ENCODE measurements around the gene TBC1D9B. TPM values are rescaled to one million over a fixed set of nuclear protein-coding genes. Genes with fewer than 3 reads are reported as not detected.

Gene TBC1D9B
- total RNA-seq, 4 donors from 2014 or later, result 58.8 to 439 (median 212) TPM

DNA sequence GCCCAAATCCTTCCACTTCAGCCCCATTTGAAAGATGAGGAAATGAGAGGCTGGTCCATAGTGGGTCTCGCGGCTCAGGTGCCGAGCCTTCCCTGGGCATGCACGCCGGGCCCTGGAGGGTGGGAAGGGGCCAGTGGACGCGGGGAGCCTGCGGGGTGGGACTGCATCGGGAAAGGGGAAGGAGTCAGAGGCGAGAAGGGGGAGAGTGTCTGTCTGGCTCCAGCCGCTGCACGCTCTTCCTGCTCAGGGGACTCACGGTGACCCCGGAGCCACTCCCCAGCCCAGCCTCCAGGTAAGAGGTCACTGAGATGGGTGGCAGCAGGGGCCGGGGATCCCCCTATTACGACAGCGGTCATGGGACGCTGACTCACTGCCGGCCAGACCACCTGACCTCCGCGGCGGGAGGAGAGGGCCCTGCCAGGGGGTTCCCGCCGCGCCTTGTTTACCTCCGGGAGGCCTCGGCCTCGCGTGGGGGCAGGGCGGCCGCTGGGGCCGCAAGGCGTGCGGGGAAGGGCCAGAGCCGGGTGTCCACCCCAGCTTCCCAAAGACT is 88.9 kb downstream of the TBC1D9B start:
- H3K4me3 ChIP-seq, result peak overlapping the region; percentile 11 to 74
- peak; percentile 95 for TF ChIP-seq POLR2AphosphoS5 (IDR thresholded peaks at IDR 0.05)
- TF ChIP-seq POLR2A (IDR thresholded peaks at IDR 0.05), result peak in 1 of 2 donors; percentile 32
- TF ChIP-seq CTCF (IDR thresholded peaks at IDR 0.05), result no peak
- peak; percentile 34 for TF ChIP-seq EP300 (IDR thresholded peaks at IDR 0.05)
- H3K36me3 ChIP-seq, result peaks cover 0 to 16% of the 10 kb centered on the region in 2 donors
- ATAC-seq, result peak; percentile 79
- WGBS, 2 donors (ENCODE audit: low coverage in 1 of 2), result 0% methylated on average over 1 of the region's 35 CpGs; no CpG with 5 or more reads in 1 of the 2 donors
- H3K9me3 ChIP-seq, result no peaks in the 10 kb centered on the region
- H3K27me3 ChIP-seq, result no peaks in the 10 kb centered on the region
- H3K4me1 ChIP-seq, result peaks cover 5 to 65% (median 43%) of the 10 kb centered on the region in 3 donors
- peak overlapping the region; percentile 97 to 100 (median 99) for H3K27ac ChIP-seq

- H3K36me3 ChIP-seq, result peaks cover 0 to 17% of the 10 kb centered on the region in 2 donors
- no peaks in the 10 kb centered on the region for H3K27me3 ChIP-seq
- 14 to 40% methylated on average over 1 to 2 of the region's 14 CpGs for WGBS, 2 donors (ENCODE audit: low coverage in 1 of 2)
- H3K4me3 ChIP-seq, result peak overlapping the region; percentile 11 to 74
- TF ChIP-seq POLR2A (IDR thresholded peaks at IDR 0.05) (no peak), POLR2AphosphoS5 (IDR thresholded peaks at IDR 0.05) (no peak), CTCF (IDR thresholded peaks at IDR 0.05) (no peak), EP300 (IDR thresholded peaks at IDR 0.05) (no peak)
- ATAC-seq, result no peak
- peak overlapping the region; percentile 97 to 100 (median 99) for H3K27ac ChIP-seq
- H3K4me1 ChIP-seq, result peaks cover 5 to 58% (median 39%) of the 10 kb centered on the region in 3 donors
- no peaks in the 10 kb centered on the region for H3K9me3 ChIP-seq
Observed at GRCh38 chr5:179817890-179818745, 89.6 kb downstream of the TBC1D9B start.

DNA sequence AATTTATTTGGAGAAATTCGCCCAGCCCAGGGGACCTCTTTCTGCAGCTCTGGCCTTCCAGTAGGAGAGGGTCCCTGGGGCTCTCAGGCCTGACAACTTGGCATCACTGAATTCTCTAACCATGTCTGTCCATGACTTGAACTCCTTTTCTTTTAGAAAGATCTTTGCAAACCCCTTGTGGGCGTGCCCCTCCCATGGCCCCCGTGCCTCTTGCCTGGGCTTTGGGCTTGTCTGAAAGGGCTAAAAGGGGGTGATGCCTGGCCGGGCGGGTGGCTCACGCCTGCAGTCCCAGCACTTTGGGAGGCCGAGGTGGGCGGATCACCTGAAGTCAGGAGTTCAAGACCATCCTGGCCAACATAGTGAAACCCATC is 90.2 kb downstream of the TBC1D9B start:
- no peak for TF ChIP-seq POLR2A (IDR thresholded peaks at IDR 0.05)
- no peak for TF ChIP-seq CTCF (IDR thresholded peaks at IDR 0.05)
- TF ChIP-seq EP300 (IDR thresholded peaks at IDR 0.05), result no peak
- TF ChIP-seq POLR2AphosphoS5 (IDR thresholded peaks at IDR 0.05), result no peak
- Histone ChIP-seq H3K27ac (peak overlapping the region in 3 of 4 donors; percentile 56 to 99 (median 97)), H3K36me3 (peaks cover 0 to 17% of the 10 kb centered on the region in 2 donors), H3K27me3 (no peaks in the 10 kb centered on the region), H3K4me3 (peak overlapping the region; percentile 48 to 65), H3K9me3 (no peaks in the 10 kb centered on the region), H3K4me1 (peaks cover 3 to 51% (median 33%) of the 10 kb centered on the region in 3 donors)
- WGBS, 2 donors (ENCODE audit: low coverage in 1 of 2), result 83% methylated on average over 4 of the region's 8 CpGs; no CpG with 5 or more reads in 1 of the 2 donors
- ATAC-seq, result no peak

DNA sequence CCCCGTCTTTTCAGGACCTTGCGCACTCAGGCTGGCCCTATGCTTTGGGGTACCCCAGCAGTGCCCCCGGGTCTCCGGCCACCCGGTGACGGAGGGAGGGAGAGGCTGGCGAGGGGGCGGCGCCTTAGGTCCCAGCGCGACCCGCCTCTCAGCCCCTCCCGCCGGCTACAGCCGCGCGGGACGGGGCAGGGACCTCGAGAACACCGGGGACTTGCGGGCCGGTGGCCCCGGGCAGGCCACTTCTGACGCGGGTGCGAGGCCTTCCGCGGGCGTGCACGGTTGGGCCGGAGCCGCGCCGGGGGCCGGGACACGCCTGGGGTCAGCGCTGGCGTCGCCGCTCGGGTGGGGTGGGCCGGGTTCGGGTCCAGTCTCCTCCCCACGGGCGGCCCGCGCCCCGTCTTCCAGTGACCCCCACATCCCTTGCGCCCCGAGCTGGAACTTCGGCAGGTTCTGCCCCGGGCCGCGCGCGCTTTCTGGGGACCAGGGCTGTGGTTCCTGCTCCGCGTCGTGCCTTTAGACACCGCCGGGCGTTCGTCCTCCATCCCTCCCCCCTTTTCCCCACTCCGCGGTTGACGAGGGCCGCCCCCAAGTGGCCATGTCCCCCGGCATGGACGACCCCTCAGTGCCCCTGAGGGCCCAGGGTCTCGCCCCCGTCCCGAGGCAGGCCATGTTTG is 90.8 kb downstream of the TBC1D9B start:
- Histone ChIP-seq H3K27me3 (no peaks in the 10 kb centered on the region), H3K4me1 (peaks cover 3 to 46% (median 29%) of the 10 kb centered on the region in 3 donors), H3K27ac (peak overlapping the region in 3 of 4 donors; percentile 56 to 99 (median 97)), H3K4me3 (peak overlapping the region; percentile 48 to 65), H3K36me3 (peaks cover 0 to 19% of the 10 kb centered on the region in 2 donors), H3K9me3 (no peaks in the 10 kb centered on the region)
- TF ChIP-seq POLR2AphosphoS5 (IDR thresholded peaks at IDR 0.05), result no peak
- peak in 2 of 4 experiments; percentile 12 to 34 for TF ChIP-seq CTCF (IDR thresholded peaks at IDR 0.05)
- no peak for ATAC-seq
- 0% methylated on average over 8 of the region's 72 CpGs; no CpG with 5 or more reads in 1 of the 2 donors for WGBS, 2 donors (ENCODE audit: low coverage in 1 of 2)

Measured in gastroesophageal sphincter (tissue), 4 donors.